ENCODE measurements around the gene ARHGEF10L.

Gene ARHGEF10L

DNA sequence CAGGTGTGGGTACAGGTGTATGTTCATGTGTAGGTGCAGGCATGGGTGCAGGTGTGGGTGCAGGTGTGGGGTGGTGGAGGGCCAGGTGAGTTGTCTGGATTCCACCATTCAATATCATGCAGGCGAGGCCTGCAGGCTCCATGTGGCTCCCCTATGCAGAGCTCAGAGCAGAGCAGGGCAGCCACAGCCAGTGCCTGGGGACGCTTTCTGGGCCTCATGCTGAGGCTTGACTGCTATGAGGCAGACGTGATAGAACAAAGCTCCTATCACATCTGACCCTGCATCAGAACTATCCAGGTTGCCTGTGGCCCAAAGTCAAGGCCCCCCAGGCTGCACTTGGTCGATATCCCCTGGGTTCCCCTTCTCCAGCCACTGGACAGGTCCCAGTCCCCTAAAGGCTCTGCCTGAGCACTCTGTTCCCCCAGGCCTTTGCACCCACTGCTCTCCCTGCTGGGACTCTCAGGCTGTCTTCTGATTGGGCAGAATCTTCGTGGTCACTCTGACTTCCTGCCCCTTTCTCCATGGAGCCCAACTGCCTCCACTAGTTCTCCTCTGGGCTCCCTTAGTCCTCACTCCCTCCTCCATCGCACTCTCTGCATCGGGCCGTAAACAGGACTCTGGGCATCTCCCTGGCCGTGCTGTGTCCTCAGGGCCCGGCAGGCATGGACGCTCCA, 137.0 kb downstream of the ARHGEF10L start:
- no peak for DNase-seq (ENCODE audit: low read depth in 3 of 3)

DNA sequence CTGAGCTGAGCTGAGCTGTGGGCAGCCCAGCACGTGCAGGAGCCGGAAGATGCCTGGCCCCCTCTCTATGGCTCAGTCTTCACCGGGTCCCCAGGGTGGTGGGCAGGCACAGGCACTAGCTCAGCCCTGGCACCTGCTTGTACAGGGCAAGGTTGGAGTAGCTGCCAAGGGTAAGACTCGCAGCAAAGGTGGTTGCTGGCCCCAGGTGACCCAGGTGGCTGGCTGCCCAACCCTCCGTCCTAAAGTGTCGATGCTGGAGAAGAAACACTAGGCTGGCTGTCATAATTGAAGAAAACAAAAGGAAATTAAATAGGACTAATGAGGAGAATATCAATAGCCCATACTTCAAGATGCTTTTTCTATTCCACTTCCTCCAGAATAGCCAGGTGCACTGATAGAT, 138.5 kb downstream of the ARHGEF10L start:
- DNase-seq (ENCODE audit: low read depth in 3 of 3) = no peak

DNA sequence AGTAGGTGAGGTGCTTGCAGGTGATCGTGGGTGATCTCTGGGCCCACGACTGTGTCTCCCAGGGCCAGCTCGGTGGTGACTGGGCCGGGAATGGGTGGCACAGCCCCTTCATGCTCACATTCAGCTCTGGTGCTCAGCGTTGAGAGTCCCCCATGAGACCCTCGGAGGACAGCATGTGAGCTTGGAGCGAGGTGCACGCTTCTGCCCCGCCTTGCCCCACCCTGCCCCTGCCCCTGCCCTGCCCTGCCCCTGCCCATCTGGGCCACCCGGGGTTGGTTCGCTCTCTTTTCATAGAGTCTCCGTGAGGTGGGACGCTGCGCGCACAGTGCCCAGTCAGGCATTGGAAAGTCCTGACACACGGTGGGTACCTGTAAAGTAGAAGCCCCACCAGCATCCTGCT, 140.4 kb downstream of the ARHGEF10L start:
- no peak for DNase-seq (ENCODE audit: low read depth in 3 of 3)

DNA sequence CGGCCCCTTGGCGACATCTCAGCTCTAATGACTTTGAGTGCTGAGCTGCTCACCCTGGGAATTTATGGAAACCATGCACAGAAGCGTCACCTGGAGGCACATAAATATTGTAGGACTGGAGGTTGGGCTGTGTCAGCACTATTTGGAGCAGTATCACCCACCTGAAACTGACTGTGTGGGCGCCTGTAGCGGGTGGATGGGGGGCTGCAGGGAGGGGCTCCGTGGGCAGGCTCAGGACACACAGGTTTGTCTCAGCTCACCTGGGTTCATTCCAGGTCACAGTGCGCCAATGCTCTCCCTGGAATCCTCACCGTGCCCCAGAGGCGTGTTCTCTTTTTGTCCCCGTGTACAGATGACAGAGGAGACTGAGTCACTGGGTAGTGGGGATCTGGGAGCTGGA, 140.8 kb downstream of the ARHGEF10L start:
- DNase-seq (ENCODE audit: low read depth in 3 of 3) = no peak

DNA sequence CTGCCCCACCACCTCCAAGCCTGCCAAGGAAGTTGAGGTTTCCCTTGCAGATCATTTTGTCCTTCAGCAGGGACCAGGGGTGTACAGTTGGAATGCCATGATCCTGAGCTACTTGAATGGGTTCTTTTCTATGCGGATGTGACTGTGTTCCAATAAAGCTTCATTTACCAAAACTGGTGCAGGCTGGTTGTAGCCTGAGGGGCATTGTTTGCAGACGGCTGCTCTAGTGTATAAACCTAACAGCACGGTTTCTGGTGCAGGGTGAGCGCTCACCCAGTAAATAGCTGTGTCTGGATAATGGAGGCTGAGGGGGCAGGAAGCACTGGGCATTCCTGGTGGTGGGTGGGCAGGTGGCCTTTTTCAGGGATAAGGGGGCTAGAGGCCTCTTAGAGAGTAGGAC, 142.9 kb downstream of the ARHGEF10L start:
- no peak for DNase-seq (ENCODE audit: low read depth in 3 of 3)

DNA sequence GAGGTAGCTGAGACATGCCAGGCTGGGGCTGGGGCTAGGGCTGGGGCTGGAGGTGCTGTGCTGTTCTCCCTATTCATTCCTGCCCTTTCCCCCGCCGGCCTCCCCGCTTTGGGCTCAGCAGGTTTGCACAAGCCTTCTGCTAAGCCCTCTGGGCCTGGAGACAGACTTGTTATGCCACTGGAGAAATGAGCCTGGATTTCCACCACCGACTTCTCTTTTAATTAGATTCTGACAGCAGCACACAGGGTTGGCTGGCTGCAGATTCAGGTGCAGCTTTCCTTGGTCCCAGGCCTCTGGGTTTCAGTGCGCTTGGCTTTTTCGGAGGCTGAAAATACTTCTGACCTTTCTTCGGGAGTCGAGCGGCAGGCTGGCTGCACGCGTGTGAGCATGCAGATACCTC, 144.1 kb downstream of the ARHGEF10L start:
- DNase-seq (ENCODE audit: low read depth in 3 of 3) = no peak

DNA sequence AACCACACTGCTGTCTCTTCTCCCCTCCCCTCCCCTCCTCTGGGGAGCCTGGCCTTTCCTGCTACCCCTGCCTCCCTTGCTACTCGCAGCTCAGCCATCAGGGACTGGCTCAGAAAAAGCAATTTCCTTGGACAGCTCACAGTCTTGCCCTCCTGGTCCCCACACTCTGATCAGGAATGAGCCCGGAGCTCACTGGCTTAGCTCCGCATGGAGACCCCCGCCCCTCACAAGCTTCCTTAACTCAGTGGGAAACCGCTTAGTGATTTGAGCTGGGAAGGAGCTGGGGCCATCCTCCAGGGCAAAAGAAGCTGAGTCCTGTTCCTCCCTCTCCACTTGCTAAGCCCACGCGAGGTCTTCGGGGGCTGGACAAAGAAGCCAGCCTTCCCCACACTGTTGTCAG, 145.3 kb downstream of the ARHGEF10L start:
- no peak for DNase-seq (ENCODE audit: low read depth in 3 of 3)

DNA sequence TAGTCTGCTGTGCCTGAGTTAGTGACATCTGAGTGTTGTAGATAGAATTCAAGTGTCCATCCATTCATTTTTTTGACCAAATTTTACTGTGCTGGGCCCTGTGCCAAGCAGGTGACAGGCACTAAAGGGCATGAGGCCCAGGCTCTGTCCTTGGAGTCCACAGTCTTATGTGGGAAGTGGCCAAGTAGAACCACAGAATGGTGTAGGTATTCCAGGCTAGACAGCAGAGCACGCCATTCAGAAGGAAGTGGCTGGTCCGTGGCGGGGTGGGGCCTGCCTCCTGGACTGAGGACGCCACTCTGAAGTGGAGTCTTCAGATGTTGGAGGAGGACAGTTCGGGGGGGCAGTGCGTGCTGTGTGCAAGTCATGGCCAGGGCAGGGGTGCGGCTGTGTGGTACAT, 146.8 kb downstream of the ARHGEF10L start:
- DNase-seq (ENCODE audit: low read depth in 3 of 3) = no peak

DNA sequence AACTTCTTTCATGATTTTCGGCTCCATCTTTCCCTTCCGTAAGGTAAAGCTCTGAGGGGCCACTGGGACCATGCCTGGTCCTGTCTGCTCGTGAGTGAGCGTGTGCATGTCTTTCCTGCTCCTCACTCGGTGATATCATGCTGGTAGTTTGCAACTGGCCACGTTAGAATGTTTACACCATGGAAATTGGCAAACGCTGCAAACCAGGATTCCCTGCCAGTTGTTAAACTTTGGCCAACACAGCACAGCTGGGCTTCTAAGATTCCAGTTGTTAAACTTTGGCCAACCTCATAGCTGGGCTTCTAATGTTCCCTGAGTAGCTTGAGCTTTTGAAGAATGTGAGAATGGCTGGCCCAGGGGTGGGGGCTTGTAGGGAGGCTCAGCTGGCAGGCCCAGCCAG, 147.6 kb downstream of the ARHGEF10L start:
- DNase-seq (ENCODE audit: low read depth in 3 of 3) = no peak

DNA sequence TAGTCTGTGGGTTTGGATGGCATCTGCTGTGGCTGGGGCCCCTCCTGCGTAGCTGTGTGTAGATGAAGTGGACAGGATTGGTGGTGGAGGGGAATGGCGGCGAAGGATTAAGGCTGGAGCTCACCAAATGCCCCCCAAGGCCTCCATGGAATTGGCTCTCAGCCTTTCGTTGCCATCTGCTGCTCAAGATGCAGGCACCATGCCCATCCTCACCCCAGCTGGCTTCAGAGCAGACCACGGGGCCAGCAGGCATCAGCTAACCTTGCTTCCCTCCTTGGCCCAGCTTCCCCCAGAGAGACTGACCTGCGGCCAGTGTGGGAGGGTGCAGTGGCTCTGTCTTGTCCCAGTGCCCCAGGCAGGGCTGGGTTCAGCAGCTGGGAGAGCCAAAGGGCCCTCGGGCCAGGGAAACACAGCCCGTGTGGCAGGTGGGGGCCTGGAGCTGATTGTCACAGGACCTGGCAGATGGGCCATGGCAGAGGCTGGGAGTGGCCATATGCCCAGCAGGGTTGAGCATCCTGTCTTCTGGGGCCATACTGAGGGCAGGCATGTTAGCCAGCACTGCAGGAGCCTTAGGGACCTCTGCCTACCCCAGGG, 148.8 kb downstream of the ARHGEF10L start:
- DNase-seq (ENCODE audit: low read depth in 3 of 3) = no peak

DNA sequence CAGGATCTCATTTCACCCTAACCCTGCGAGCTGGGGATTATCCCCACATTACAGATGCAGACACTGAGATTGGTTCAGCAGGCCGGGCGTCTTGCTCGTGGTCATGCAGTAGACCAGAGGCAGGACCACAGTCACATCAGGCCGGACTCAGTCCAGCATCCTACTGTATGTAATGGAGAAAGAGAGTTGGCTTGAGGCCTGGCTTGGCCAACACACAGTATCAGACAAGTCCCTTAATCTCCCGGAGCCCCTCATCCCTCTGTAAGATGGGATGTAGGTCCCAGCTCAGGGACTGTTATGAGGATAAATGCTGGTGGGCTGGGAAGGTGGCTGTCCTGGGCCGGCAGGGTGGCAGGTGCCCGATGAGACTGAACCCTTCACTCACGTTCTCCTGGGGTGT, 149.5 kb downstream of the ARHGEF10L start:
- DNase-seq (ENCODE audit: low read depth in 3 of 3) = no peak

DNA sequence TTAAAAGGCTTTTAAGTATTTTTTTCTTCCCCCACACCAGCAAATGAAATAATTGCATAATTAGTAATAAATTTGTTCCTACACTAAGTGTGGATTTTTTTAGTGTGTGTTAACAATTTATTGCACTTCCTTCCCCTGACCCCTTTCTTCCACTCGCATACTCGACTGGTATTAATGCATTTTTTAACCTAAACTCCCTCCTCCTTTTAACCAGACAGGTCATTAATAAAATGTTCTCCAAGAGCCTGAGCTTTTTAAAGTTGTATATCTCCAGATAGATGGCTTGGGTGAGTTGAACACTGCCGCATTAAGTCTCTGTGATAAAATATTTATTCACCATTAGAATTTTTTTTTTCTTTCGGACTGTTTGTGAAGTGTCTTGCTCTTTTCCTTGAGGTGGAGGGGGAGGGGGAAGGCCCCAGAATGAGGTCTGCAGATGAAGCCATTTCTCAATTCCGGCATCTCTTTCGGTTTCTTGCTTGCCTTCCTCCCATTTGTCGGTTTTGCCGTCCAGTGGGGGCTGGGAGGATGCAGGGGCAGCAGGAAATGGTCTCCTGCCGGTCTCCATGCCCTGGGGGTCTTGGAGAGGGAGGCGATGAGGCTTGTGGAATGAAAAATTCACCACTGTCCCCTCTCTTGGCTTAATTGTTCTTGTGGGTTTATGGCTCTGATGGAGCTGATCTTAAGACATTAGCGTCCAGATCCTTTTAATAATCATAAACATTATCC, 151.6 kb downstream of the ARHGEF10L start:
- no peak for DNase-seq (ENCODE audit: low read depth in 3 of 3)

DNA sequence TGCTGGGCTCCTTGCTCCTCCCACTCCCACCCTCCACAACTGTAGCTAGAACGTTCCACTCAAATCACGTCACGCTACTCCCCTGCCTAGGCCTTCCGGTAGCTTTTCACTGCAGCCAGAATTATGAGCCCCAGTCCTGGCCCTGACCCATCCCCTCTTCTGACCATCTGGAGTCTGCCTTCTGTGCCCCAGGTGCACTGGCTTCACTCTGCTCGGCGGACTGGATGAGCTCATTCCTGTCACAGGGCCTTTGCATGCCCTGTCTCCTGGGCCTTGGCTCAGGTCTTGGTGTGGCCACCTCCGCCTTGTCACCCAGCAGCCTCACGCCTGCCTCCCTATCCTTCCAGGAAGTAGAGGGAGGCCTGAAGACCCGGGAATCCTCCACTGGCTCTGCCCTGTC, 153.1 kb downstream of the ARHGEF10L start:
- DNase-seq (ENCODE audit: low read depth in 3 of 3) = no peak

DNA sequence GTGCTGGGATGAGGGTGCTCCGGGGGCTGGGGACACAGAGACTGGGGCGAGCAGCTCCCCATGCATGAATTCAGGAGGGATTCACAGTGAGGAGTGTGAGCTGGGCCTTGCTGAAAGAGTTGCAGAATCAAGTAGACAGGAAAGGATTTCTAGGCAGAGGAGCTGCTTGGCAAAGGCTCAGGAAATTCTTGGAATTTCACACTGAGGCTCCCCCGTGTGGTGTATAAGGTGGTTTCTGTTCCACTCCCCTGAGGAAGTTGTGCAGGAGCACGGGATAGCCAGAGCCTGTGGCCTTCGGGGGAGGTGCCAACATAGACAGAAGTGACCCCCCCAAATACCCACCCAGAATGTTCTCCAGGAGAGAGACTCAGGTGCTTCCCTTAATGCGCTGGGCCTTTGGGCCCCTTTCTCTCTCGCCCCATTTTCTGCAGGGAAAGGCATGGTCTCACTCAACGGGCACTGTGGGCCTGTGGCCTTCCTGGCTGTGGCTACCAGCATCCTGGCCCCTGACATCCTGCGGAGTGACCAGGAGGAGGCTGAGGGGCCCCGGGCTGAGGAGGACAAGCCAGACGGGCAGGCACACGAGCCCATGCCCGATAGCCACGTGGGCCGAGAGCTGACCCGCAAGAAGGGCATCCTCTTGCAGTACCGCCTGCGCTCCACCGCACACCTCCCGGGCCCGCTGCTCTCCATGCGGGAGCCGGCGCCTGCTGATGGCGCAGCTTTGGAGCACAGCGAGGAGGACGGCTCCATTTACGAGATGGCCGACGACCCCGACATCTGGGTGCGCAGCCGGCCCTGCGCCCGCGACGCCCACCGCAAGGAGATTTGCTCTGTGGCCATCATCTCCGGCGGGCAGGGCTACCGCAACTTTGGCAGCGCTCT, 157.2 kb downstream of the ARHGEF10L start:
- no peak for DNase-seq (ENCODE audit: low read depth in 3 of 3)

DNA sequence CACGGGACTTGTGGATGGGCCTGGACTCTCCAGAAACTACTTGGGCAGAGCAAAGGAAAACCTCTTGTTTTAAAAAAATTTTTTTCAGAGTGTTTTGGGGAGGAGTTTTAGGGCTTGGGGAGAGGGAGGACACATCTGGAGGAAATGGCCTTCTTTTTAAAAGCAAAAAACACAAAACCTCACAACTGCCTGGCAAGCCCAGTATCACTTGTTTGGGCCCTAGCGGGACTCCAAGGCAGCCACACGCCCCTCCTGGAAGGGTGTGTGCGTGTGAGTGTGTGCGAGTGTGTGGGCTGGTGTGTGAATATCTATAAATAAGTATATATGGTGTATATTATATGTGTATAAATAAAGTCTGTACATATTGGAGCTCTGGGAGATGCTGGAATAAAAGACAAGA, 158.0 kb downstream of the ARHGEF10L start:
- no peak for DNase-seq (ENCODE audit: low read depth in 3 of 3)

DNA sequence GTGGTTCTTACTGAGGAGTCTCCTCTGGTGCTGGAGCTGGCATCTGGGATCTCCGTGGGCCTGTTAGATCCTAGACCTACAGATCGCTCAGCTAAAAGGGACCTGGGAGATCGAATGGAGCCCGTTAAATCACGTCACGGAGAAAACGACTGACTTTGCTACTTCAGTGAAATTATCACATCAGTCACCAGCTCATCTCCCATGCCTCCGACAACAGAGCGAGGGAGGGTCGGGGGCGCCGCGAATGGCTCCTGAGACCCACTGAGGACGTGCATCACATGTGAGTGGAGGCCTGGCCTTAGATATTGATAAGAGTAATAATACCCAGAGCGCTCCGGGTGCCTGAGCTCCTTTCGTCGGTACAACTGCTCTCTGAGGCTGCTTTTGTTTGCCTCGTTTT, 160.1 kb downstream of the ARHGEF10L start:
- no peak for DNase-seq (ENCODE audit: low read depth in 3 of 3)

DNA sequence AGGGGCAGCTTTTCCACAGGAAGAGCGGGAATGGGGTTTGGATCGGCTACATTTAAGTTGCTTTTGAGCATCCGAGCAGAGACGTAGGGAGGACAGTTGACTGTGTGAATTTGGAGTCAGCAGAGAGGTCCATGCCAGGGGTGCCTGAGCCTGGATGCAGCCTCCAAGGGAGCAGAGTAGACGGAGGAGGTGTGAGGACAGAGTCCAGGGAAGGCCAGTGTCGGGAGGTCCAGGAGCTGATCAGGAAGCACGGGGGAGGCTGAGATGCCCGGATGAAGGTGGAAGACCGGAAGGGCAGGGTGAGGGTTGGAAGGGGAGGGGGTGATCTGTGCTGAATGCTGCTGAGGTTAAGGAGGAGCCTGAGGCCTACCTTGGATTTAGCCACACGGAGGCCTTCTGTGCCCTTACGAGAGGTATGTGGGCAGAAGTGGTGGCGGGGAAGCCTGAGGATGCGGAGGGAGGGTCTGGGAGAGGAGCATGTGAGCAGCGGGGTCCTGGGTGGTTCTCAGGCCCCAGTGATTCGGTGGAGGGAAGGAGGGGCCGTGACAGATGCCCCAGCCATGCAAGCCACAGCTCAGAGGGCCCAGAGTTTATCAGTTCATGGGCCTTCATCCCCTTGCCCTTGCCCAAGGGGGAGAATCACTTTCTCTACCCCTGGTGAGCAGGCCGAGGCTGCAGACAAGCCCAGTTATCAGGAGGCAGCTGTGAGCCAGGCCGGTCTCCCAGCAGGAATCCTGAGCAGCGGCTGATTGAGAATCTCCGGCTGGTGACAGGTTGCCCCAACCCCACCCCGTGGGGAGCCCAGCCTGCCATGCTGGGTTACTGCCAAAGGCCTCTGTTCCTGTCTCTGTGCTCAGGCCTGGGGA, 161.7 kb downstream of the ARHGEF10L start:
- DNase-seq (ENCODE audit: low read depth in 3 of 3) = no peak

DNA sequence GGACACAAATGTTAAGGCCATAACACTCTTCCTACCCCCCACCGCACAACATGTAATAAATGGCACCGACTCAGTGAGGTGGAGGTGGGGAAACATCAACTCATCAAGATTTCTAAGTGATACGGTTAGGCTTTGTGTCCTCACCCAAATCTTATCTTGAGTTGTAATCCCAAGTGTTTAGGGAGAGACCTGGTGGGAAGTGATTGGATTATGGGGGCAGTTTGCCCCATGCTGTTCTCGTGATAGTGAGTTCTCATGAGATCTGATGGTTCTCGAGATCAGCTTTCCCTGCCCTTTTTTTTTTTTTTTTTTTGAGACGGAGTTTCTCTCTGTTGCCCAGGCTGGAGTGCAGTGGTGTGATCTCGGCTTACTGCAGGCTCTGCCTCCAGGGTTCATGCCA, 164.7 kb downstream of the ARHGEF10L start:
- no peak for DNase-seq (ENCODE audit: low read depth in 3 of 3)

DNA sequence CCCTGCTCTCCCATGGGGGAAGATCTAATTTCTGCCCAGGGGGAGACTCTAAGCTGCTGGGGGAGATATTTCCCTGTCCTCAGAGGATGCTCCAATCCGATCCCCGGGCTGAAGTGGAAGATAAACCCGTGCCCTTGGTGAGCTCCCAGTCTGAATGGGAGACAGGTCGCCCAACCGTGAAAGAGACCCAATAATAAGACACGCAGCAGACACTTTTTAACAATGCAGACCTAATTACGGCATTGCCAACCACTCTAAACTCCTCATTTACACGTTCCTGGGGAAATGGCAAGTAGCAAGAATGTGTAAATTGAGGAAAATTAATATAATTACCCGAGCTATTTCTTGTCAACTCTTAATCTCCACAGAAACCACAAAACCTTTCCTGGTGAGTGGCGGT, 166.9 kb downstream of the ARHGEF10L start:
- DNase-seq (ENCODE audit: low read depth in 3 of 3) = no peak

DNA sequence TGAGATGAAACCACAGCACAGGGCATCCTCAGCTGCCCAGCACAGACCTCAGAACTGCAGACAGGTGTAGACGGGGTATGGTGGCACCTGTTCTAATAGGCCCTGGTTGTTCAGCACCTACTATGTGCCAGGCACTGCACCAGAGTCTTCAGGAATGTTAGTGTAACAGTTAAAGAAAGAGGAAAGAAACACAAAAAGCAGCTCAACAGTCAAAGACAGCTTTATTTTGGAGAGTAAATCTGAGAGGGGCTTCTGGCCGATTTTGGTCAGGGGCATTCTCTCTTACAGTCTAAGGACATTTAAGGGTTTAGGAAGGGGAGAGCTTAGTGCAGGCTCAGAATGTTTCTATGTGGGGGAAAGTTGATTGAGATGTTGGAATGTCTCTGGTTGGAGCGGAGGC, 170.5 kb downstream of the ARHGEF10L start:
- no peak for DNase-seq (ENCODE audit: low read depth in 3 of 3)

DNA sequence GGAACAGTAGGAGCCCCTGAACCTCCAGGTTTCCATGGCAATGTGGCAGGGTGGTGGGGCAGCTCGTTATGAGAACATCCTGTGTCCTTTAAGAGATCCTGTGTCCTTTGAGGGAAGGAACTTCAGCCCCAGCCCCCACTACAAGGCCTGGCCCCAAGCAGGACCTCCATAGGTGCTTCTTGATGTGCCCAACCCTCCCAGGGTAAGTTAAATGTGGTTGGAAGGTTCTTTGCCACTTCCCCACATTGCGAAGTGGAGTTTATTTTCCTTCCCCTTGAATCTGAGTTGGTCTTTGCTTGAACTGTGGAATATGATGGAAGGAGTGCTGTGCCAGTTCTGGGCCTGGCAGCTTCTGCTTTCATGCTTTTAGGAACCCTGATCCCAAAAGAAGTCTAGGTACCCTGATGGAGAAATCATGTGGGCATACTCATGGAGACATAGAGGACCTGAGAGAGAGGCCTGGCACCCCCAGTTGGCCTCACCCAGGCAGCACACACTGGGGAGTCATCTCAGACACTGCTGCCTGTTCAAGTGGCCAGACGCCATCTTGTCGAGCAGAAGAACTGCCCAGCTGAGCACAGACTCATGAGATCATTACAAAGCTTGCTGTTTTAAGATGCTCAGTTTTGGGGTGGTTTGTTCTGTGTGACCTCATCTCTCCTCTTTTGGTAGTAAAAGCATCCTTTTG, 171.5 kb downstream of the ARHGEF10L start:
- DNase-seq (ENCODE audit: low read depth in 3 of 3) = no peak
